ENCODE data around the gene CIDEA. TPM values are rescaled to one million over a fixed set of nuclear protein-coding genes. Genes with fewer than 3 reads are reported as not detected.
"Not testable (repeated sequence)": the region's sequence is repeated elsewhere in the genome, so short reads cannot be mapped to it uniquely, and the experiment has no call there.

CIDEA gene
- total RNA-seq, 2 donors from 2014 or later = not detected

DNA sequence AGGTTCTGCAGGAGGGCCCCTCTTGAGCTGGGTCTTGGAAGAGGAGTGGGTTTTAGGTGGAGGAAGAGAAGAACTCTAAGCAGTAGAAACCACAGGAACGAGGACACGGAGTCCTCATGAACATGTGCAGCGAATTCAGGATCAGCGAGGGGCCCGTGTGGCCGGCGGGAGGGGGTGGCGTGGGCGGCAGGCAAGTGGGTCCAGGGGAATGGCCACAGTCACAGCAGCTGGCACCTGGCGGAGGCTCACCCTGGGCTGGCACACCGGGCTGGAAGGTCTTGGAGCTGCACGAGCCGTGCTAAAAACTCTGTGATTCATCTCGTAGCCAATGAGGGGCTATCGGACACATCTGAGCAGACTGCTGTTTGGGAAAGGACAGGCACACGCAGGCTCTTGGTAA lies 18.0 kb upstream of the CIDEA start:
- TF ChIP-seq, protein P1, sequence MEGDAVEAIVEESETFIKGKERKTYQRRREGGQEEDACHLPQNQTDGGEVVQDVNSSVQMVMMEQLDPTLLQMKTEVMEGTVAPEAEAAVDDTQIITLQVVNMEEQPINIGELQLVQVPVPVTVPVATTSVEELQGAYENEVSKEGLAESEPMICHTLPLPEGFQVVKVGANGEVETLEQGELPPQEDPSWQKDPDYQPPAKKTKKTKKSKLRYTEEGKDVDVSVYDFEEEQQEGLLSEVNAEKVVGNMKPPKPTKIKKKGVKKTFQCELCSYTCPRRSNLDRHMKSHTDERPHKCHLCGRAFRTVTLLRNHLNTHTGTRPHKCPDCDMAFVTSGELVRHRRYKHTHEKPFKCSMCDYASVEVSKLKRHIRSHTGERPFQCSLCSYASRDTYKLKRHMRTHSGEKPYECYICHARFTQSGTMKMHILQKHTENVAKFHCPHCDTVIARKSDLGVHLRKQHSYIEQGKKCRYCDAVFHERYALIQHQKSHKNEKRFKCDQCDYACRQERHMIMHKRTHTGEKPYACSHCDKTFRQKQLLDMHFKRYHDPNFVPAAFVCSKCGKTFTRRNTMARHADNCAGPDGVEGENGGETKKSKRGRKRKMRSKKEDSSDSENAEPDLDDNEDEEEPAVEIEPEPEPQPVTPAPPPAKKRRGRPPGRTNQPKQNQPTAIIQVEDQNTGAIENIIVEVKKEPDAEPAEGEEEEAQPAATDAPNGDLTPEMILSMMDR (IDR thresholded peaks at IDR 0.05) = no peak
- Histone ChIP-seq H3K27ac (no peak overlapping the region), H3K9me3 (no peaks in the 10 kb centered on the region), H3K36me3 (no peaks in the 10 kb centered on the region), H3K27me3 (replicated peaks; ENCODE audit: insufficient read depth) (no peaks in the 10 kb centered on the region), H3K4me1 (ENCODE audit: control insufficient read depth in 1 of 2, low read depth in 2 of 2) (peaks cover 0 to 27% of the 10 kb centered on the region in 2 donors), H3K4me3 (no peak overlapping the region)
- ATAC-seq (ENCODE audit: insufficient number of reproducible peaks, low FRiP score, low read depth) (no peak), DNase-seq (ENCODE audit: low spot score) (no peak)

DNA sequence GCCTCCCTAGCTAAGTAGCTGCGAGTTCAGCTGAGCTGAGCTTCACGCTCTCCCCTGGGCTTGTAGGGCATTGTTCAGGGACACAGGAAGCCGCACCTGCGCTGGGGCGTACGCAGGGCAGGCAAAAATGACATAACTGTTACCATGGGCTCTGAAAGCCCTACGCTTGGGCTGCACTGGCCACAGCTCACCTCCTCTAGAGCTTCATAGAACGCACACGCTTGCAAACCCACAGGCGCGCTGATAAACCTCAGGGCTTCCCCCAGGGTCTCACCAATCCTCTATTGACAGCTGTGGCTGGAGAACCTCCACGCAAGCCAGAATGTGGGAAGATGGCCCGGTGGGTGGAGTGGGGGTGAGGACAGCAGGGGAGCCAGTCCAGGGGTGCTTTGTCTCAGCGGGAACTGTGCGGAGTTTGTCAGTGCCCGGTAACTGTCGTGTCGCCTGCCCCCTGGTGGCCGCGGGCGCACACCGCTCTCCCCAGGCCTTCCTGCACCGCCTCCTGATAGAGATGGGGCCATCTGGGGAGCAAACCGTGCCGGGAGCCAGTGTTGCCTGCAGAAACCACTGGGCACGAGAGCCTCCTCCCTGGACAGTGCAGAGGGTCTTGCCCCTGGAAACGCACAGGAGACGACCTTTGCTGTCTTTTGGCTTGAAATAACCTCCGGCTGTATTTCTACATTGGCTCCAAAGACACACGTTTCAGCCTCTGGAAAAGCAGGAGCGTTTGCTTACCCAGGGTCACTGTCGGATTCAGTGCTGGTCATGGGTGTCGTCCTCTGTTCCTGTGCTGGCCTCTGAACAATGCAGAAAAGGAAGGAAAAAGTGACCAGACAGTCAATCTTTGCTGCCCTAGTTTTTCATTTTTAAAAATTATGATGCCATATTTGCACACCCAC lies 17.0 kb upstream of the CIDEA start:
- H3K27me3 ChIP-seq (replicated peaks; ENCODE audit: insufficient read depth) = no peaks in the 10 kb centered on the region
- no peak for DNase-seq (ENCODE audit: low spot score)

DNA sequence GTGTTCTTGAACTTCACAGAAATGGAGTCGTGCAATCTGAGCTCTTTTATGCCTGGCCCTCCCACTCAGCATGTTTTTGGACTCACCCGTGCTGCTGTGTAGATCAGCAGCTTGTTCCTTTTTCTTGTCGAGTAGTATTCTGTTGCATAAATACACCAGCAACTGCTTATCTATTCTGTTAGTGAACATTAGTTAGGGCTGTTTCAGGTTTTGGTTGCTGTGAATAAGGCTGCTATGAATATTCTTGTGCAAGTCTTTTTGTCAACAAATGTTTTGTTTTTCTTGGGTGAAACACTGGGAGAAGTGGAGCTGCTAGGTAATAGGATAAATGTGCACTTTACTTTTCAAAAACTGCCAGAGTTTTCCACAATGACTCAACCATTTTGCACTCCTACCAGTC lies 15.3 kb upstream of the CIDEA start:
- peaks cover 0 to 27% of the 10 kb centered on the region in 2 donors for H3K4me1 ChIP-seq (ENCODE audit: control insufficient read depth in 1 of 2, low read depth in 2 of 2)
- H3K9me3 ChIP-seq = no peaks in the 10 kb centered on the region
- no peak overlapping the region for H3K27ac ChIP-seq
- no peaks in the 10 kb centered on the region for H3K36me3 ChIP-seq
- H3K27me3 ChIP-seq (replicated peaks; ENCODE audit: insufficient read depth) = no peaks in the 10 kb centered on the region
- TF ChIP-seq, protein P1 (IDR thresholded peaks at IDR 0.05) = no peak
- DNase-seq (ENCODE audit: low spot score) = no peak
- ATAC-seq (ENCODE audit: insufficient number of reproducible peaks, low FRiP score, low read depth) = peak; percentile 53
- no peak overlapping the region for H3K4me3 ChIP-seq

More for the DNA sequence above, 17.0 kb upstream of the CIDEA start:
- no peaks in the 10 kb centered on the region for H3K9me3 ChIP-seq
- H3K36me3 ChIP-seq = no peaks in the 10 kb centered on the region
- TF ChIP-seq, protein P1 (IDR thresholded peaks at IDR 0.05) = peak; percentile 92
- H3K27ac ChIP-seq = no peak overlapping the region
- no peak for ATAC-seq (ENCODE audit: insufficient number of reproducible peaks, low FRiP score, low read depth)
- H3K4me1 ChIP-seq (ENCODE audit: control insufficient read depth in 1 of 2, low read depth in 2 of 2) = peaks cover 0 to 27% of the 10 kb centered on the region in 2 donors
- no peak overlapping the region for H3K4me3 ChIP-seq

DNA sequence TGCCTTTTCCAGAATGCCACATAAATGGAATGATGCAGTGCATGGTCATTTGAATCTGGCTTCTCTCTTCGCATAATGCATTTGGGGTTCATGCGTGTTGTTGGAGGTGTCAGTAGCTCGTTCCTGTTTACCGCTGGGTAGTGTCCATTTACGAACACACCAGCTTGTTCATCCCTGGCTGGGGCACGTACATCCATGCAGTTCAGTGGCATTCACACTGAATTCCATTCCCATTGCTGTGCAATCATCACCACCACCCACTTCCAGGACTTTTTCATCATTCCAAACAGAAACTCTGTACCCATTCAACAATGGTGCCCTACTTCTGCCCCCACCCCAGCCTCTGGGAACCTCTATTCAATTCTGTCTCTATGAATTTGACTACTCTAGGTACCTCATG lies 14.7 kb upstream of the CIDEA start:
- no peak overlapping the region for H3K4me3 ChIP-seq
- H3K36me3 ChIP-seq = no peaks in the 10 kb centered on the region
- TF ChIP-seq, protein P1 (IDR thresholded peaks at IDR 0.05) = no peak
- DNase-seq (ENCODE audit: low spot score) (no peak), ATAC-seq (ENCODE audit: insufficient number of reproducible peaks, low FRiP score, low read depth) (no peak)
- peak overlapping the region in 1 of 2 donors; percentile 12 for H3K27ac ChIP-seq
- no peaks in the 10 kb centered on the region for H3K27me3 ChIP-seq (replicated peaks; ENCODE audit: insufficient read depth)
- peaks cover 0 to 27% of the 10 kb centered on the region in 2 donors for H3K4me1 ChIP-seq (ENCODE audit: control insufficient read depth in 1 of 2, low read depth in 2 of 2)
- no peaks in the 10 kb centered on the region for H3K9me3 ChIP-seq

DNA sequence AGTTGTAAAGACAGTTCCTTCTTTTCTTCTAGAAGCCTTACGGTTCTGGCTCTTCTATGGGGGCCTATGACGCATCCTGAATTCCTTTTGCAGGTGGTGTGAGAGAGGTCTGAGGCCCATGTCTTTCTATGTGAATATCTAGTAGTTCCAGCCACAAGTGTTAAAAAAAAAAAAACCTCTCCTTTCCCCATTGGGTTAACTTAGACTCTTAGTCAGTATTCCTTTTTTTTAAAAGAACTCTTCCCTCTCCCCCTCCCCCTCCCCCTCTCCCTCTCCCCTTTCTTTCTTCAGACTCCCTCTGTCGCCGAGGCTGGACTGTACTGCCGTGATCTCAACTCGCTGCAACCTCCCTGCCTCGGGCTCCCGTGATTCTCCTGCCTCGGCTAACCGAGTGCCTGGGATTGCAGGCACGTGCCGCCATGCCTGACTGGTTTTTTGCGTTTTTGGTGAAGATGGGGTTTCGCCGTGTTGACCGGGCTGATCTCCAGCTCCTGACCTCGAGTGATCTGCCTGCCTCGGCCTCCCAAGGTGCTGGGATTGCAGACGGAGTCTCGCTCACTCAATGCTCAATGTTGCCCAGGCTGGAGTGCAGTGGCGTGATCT lies 11.4 kb upstream of the CIDEA start:
- Histone ChIP-seq H3K4me3 (no peak overlapping the region), H3K36me3 (no peaks in the 10 kb centered on the region), H3K27me3 (replicated peaks; ENCODE audit: insufficient read depth) (no peaks in the 10 kb centered on the region), H3K27ac (no peak overlapping the region), H3K9me3 (no peaks in the 10 kb centered on the region), H3K4me1 (ENCODE audit: control insufficient read depth in 1 of 2, low read depth in 2 of 2) (peaks cover 0 to 17% of the 10 kb centered on the region in 2 donors)
- ATAC-seq (ENCODE audit: insufficient number of reproducible peaks, low FRiP score, low read depth) (no peak), DNase-seq (ENCODE audit: low spot score) (no peak)
- TF ChIP-seq, protein P1 (IDR thresholded peaks at IDR 0.05) = no peak

DNA sequence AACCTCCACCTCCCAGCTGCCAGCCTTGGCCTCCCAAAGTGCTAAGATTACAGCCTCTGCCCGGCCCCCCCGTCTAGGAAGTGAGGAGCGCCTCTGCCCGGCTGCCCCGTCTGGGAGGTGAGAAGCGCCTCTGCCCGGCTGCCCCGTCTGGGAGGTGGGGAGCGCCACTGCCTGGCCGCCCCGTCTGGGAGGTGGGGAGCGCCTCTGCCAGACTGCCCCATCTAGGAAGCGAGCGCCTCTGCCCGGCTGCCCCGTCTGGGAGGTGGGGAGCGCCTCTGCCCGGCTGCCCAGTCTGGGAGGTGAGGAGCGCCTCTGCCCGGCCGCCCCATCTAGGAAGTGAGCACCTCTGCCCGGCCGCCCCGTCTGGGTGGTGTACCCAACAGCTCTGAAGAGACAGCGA lies 10.9 kb upstream of the CIDEA start:
- not testable (repeated sequence) for H3K9me3 ChIP-seq; DNase-seq (ENCODE audit: low spot score); ATAC-seq (ENCODE audit: insufficient number of reproducible peaks, low FRiP score, low read depth); H3K4me3 ChIP-seq; H3K36me3 ChIP-seq; H3K27ac ChIP-seq; H3K27me3 ChIP-seq (replicated peaks; ENCODE audit: insufficient read depth)
- peaks cover 0 to 15% of the 10 kb centered on the region in 2 donors for H3K4me1 ChIP-seq (ENCODE audit: control insufficient read depth in 1 of 2, low read depth in 2 of 2)

Data from thoracic aorta (tissue), 2 donors.